GM21619 (cell line): ENCODE data around the gene SLC38A8.

Source experiments
- ATAC-seq: cut with Tn5 transposase; IDR thresholded peaks from one replicate; pipeline ENCODE4 v1.9.1; 2021; ENCODE audit not compliant: unreplicated experiment

Gene SLC38A8

DNA sequence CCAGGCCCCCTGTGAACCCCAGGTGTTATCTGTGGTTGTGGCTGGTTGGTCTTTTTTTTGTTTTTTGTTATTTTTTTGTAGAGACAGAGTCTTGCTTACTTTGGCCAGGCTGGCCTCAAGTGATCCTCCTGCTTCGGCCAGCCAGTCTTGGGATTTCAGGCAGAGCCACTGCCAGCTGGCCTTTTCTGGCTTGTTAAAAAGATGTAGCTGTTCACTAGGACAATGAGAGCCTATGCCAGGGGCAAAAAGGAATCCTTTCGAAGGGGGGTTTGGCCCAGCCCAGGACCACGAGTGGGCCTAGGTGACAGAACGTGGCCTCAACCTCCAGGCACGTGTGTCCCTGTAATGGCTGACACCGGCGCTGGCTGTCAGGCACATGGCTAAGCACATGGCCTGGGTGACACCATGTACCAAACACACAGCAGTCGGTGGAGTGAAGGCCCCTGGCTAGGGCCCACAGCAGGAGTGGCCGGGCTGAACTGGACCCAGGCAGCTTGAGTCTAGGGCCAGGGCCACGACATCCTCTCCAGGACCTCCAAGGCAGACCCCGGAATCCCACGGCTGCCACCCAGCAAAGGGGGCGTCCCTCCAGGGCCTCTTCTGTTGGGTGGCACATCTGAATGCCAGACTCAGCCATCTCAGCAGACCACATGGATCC lies 6.9 kb upstream of the SLC38A8 start:
- ATAC-seq: no peak

DNA sequence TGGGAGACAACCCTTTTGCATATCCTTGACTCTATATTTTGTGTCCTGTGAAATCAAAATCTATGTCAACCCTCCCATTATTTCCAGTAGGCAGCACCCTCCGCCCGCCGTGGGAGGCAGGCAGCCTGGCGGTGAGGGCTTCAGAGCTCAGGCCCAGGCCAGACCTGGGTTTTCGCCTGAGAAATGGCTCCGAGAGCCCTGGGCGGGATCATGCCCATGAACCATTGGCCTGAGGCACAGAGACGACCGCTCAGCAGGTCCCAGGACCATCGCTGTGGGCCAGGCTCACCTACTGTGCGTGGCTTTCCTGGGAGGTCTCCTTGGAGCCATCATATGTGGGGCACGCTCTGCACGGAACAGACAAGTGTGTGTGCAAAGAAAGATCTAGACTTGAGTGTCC lies 6.3 kb upstream of the SLC38A8 start:
- ATAC-seq: no peak

DNA sequence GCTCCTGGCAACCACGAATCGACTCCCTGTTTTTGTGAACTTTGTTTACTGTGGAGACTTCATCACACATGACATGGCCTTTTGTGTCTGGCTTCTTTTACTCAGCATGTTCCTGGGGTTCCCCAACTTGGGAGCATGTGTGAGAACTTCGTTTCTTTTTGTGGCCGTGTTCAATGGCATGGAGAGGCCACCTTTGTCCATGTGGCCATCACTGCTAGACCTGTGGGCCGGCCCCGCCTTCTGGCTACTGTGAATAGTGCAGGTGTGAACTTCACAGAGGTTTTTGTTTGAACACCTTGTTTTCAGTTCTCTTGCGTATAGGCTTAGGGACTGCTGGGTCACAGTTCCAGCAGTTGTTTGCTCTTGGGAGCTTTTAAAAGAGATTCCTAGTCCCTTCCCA lies 5.7 kb upstream of the SLC38A8 start:
- no peak for ATAC-seq

DNA sequence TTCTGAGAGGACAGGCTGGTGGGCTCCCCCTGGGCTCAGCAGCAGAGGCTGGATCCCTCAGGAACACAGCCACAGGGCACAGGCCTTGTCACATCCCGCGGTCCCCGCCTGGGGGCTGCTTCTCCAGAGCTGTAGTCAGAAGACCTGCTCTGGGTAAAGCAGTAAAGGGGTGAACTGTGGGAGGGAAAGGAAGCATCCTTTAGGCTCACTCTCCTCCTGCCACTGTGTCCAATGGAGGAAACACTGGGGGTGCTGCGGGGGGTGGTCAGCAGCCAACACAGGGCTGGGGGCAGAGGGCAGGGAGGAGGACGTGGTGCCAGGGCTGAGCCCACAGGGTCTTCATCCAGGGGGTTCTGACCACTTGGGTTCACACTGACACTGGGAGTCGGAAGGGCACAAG lies 5.0 kb upstream of the SLC38A8 start:
- no peak for ATAC-seq

- ATAC-seq: no peak
Measured at GRCh38 chr16:84047206-84047605, 4.6 kb upstream of the SLC38A8 start.

DNA sequence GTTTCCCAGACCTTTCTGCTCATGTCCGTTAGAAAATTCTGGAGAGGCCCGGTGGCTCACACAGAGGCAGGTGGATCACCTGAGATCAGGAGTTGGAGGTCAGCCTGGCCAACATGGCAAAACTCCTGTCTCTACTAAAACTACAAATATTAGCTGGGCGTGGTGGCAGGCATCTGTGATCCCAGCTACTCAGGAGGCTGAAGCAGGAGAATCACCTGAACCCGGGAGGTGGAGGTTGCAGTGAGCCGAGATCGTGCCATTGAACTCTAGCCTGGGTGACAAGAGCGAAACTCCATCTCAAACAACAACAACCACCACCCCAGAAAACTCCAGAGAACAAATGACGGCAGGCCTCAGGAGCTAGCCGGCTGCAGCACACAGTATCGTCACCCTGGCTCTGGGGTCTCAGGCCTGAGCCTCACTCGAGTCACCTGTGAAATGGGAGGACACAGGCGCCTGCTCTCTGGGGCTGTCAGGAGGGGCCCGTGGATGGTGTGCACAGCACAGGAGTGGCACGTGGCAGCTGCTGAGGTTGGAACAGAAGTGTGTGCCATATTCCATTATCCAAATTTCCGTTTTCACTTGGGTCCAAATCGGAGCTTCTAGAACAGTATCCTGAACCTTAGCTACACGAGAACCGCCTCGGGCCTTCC lies 3.3 kb upstream of the SLC38A8 start:
- ATAC-seq: no peak

GRCh38 chr16:84045001-84045817 lies 2.6 kb upstream of the SLC38A8 start:
- no peak for ATAC-seq

DNA sequence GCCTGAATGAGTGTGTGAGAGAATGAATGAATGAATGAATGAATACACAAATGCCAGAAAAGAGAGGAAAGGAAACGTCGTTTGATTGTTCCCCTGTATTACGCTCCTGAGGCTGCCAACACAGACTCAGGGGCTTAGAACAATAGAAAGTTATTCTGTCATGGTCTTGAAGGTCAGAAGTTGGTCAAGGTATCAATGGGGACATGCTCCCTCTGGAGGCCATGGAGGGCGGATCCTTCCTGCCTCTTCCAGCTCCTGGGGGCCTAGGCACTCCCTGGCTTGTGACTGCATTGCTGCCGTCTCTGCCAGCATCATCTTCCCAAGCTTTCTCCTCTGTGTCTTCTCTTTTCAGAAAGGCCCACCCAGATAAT lies 1.5 kb upstream of the SLC38A8 start:
- ATAC-seq: no peak

DNA sequence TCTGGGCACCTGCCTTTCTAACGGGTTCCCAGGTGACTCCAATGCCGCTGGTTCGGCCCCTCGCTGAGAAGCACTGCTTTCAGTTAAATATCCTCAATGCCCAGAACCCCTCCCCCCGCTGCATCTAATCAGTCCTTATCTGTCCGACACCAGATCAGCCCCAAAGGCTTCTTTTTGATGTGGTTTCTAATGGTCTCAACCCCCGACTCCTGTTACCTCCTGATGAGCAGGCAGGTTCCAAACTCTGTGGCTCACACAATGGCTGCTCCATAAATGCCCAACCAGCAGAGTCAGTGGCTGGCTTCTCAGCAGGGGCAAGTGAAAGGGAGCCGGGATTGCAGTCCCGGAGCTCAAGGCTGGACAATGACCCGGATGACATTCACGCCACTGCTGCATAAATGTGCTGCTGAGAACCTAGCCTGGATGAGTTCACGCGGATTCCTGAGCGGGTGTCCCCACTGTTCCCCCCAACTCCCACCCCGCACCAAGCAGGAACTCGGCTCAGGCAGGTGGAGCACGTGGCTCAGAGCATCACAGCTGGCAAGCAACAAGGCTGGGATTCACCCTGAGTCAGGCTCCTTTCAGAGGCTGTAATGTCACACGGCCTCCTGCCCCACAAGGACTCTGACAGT lies 1.0 kb upstream of the SLC38A8 start:
- no peak for ATAC-seq

- no peak for ATAC-seq
Measured at GRCh38 chr16:84042879-84043485, 387 bp upstream of the SLC38A8 start.

- no peak for ATAC-seq
Measured at GRCh38 chr16:84041881-84042280, 714 bp downstream of the SLC38A8 start.

DNA sequence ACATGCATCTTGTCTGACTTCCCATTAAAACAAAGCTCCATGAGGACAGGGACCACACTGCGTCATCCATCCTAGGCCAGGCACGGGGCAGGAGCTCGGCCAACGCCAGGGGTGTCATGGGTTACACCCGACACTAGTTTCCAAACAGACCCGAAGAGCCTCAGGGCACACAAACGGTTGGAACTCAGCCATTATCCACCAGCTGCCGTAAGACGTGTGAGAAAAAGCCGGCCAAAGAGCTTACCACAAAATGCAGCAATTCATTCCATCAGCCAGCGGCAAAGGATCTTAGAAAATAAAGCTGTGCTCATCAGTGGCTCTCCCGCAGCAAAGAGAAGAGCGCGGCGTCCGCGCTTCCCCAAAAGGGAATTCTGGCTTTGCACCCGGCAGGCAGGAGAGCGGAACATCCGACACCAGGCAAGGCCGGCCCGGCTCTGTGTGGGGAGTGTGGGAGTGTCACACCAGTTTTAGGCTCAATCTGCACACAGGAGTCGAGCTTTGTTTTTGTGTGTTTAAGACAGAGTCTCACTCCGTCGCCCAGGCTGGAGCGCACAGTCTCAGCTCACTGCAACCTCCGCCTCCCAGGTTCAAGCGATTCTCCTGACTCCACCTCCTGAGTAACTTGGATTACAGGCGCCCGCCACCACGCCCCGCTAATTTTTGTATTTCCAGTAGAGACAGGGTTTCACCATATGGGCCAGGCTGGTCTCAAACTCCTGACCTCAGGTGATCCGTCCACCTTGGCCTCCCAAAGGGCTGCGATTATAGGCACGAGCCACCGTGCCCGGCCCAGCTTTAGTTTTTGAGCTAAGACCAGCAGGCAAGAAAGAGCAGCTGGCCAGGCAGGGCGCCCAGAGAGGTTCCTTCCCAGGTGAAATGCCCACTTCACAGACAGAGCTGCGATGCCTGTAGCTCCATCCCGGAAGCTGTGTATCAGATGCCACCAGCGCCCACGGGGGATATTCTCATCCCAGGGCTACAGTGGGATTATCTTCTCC lies 1.5 kb downstream of the SLC38A8 start:
- ATAC-seq: no peak

DNA sequence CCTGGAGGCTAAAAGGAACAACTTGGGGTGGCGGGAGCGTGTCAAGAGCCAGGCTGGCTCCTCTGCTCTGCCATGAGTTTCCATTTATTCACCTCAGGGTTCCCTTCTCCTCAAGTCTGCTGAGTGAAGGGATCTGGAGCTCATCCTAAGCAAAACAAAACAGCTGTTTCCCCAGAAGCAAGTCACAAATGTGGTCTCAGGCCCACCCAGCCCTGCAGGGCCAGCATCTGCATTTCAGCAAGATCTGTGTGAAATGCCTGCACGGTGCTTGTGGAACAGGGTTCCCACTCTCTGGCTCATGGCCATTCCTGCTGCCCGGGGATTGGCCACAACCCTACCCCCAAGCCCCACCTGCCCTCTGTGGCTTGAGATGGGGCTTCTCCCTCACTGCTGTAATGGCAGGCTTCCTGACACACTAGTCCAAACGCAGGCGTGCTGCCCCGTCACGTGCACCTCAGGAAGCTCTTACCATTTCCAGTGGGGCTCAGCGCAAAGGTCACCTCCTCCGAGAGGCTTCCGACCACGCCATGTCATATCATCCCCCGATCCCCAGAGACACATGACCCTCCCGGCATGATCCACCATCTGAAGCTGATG lies 2.3 kb downstream of the SLC38A8 start:
- no peak for ATAC-seq

DNA sequence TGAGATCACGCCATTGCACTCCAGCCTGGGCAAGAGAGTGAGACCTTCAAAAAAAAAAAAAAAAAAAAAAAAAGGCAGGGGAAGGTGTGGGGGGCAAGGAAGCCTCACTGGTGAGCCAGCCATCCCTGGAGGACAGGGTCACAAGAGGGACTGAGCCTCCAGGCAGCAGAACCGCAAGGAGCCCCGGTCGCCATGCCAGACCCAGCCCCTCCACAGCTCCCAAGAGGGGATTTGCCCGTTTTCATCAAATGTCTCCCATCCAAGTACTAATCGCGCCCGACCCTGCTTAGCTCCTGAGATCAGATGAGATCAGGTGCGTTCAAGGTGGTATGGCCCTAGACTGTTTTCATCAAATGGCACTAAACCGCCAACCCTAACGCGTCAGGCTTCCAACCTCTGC lies 2.9 kb downstream of the SLC38A8 start:
- no peak for ATAC-seq

GRCh38 chr16:84038469-84038868 lies 4.1 kb downstream of the SLC38A8 start:
- ATAC-seq: no peak

DNA sequence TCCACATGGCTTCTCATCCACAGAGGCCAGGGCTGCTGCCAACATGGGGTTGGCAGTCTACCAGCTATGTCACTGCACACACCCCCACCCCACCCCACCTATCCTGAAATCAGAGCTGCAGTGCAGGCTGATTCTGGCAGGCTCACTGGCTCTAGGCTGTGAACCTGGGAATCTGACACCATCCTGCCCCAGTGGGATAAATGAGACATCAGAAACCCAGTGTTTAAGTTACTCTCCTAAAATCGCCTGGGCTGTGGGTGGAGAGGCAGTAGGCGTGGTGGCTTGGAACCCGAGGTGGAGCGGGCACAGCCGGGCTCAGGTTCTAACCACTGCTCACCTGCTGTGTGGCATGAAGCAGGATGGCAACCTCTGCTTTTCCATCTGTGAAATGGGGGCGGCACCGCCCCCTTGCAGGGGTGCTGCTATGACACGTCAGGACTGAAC lies 5.6 kb downstream of the SLC38A8 start:
- ATAC-seq: no peak

DNA sequence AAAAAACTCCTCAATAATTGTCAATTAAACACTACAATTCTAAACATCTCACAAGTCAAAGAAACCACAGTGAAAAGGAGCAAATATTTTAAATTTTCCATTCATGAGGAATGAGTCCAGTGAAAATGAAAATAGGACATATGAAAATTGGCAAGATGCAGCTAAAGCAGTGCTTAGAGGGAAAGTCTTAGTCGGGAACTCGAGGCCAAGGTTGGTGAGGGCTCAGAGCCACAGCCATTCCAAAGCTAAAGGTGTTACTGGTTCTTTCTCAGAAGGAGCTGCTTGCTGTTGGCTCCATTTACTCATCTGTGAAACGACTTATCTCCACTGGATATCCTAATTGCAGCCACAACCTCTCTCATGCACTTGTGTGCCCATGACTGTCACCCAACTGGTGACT lies 6.5 kb downstream of the SLC38A8 start:
- ATAC-seq: no peak

DNA sequence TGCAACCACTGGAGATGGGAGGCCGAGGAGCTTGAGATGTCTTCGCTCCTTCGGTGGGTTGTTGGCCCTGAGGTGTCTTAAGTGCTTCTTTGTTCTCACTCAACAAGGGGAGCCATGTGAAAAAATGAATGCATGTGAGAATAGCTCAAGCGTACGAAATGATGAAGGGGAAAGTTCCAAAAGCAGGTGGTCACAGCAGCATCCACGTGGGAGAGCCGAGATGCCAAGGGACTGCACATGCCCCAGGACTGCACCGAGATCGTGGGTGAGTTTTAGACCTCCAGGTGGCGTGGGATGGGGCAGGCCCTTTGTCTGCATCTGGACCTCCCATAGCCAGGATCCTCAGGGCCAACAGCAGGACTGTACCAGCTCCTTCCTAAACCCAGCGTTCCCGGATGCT lies 8.1 kb downstream of the SLC38A8 start:
- no peak for ATAC-seq
